Sigmoid colon (tissue), 7 donors: ENCODE measurements around the gene ACP5. TPM values are rescaled to one million over a fixed set of nuclear protein-coding genes. Genes with fewer than 3 reads are reported as not detected.

ENCODE experiments used
- DNase-seq: peaks from one replicate; pipeline ENCODE4 v3.0.0-alpha.2; 2019
- H3K27ac ChIP-seq, 4 donors: fragments of 200-600 bp; sonication (generic); one replicate each; pipeline ENCODE4 v1.5.1; 2016 to 2019; ENCODE audit warnings: mild to moderate bottlenecking in 1 of 4
- H3K27me3 ChIP-seq, 3 donors: fragments of 200-600 bp; sonication (generic); one replicate each; pipeline ENCODE4 v1.5.1; 2019; ENCODE audit warnings: mild to moderate bottlenecking in 1 of 3
- H3K36me3 ChIP-seq, 4 donors: fragments of 200-600 bp; sonication (generic); one replicate each; pipeline ENCODE4 v1.5.1; 2016 to 2019
- H3K4me1 ChIP-seq, 4 donors: fragments of 200-600 bp; sonication (generic); one replicate each; pipeline ENCODE4 v1.5.1; 2017 to 2019
- H3K4me3 ChIP-seq, 4 donors: fragments of 200-600 bp; sonication (generic); one replicate each; pipeline ENCODE4 v1.5.1; 2017 to 2019; ENCODE audit warnings: mild to moderate bottlenecking in 2 of 4, moderate library complexity in 1 of 4
- H3K9me3 ChIP-seq, 4 donors: fragments of 200-600 bp in 3 of 4; sonication (generic) in 3 of 4; one replicate each; pipeline versions ENCODE4 v1.5.1 to v1.6.1; 2013 to 2019
- CTCF ChIP-seq, 4 experiments: fragments of 450-650 bp in 3 of 4; fragments of 200-600 bp in 1 of 4; IDR thresholded peaks; one replicate each; pipeline ENCODE4 v1.5.1; 2016 to 2019; ENCODE audit warnings: antibody characterized with exemption in 4 of 4, mild to moderate bottlenecking in 3 of 4, moderate library complexity in 2 of 4
- EP300 ChIP-seq, 4 donors: sonication (generic); formaldehyde crosslinking; IDR thresholded peaks; one replicate each; pipeline ENCODE4 v1.6.1; 2017; ENCODE audit warnings: antibody characterized with exemption in 4 of 4
- POLR2A ChIP-seq, 2 donors: fragments of 450-650 bp; IDR thresholded peaks; one replicate each; pipeline ENCODE4 v1.6.1; 2016; ENCODE audit warnings: antibody characterized with exemption in 2 of 2, mild to moderate bottlenecking in 2 of 2, moderate library complexity in 2 of 2
- POLR2AphosphoS5 ChIP-seq, 4 donors: sonication (generic); formaldehyde crosslinking; IDR thresholded peaks; one replicate each; pipeline ENCODE4 v1.6.1; 2017; ENCODE audit warnings: antibody characterized with exemption in 4 of 4
- WGBS, 2 donors: extraction: QIAGEN DNeasy Blood & Tissue Kit; methylation state at CpG; one replicate each; pipeline ENCODE4 v1.1.7; 2013; 5-methylcytosine and 5-hydroxymethylcytosine counted together
- intact Hi-C: fragments of 100-400 bp; cut with DNase I; formaldehyde crosslinking; loops from one replicate; pipeline ENCODE4 v1.15.1; 2023
- polyA plus RNA-seq, 3 donors: library from polyadenylated mRNA; stranded (reverse); fragments of 200-250 nt; gene quantifications; one replicate each; pipeline ENCODE4 v1.2.3, GENCODE V29; 2013
- total RNA-seq, 4 donors: library from RNA; depleted of rRNA; stranded (reverse); fragments of >200 nt; gene quantifications; one replicate each; pipeline ENCODE4 v1.1.0, GENCODE V29; 2016
- donor health status: healthy with polysubstance abuse.
- donor health status: Bipolar disorder and iron deficiency.
- donor health status: healthy.

The ACP5 gene
- total and polyA plus RNA-seq, 7 donors: 7.6 to 266 (median 23.5) TPM

- H3K9me3 ChIP-seq: no peaks in the 10 kb centered on the region
- intact Hi-C loops: loop anchor here (10.0 kb wide), 1 partner anchor 224 kb away; the partner anchor contains the start of gene SWSAP1
- H3K36me3 ChIP-seq: no peaks in the 10 kb centered on the region
- WGBS, 2 donors: 99 to 100% methylated on average over 2 of the region's 2 CpGs
- TF ChIP-seq POLR2A (IDR thresholded peaks at IDR 0.05): no peak
- no peak for TF ChIP-seq POLR2AphosphoS5 (IDR thresholded peaks at IDR 0.05)
- TF ChIP-seq CTCF (IDR thresholded peaks at IDR 0.05): no peak
- TF ChIP-seq EP300 (IDR thresholded peaks at IDR 0.05): no peak
- no peak overlapping the region for H3K4me3 ChIP-seq
- peaks cover 0 to 26% (median 20%) of the 10 kb centered on the region in 4 donors for H3K4me1 ChIP-seq
- H3K27ac ChIP-seq: no peak overlapping the region
- no peaks in the 10 kb centered on the region for H3K27me3 ChIP-seq
- DNase-seq: peak; percentile 51
These were observed 21.3 kb upstream of the ACP5 start for GRCh38 chr19:11598746-11599145.

- Histone ChIP-seq H3K4me3 (peak overlapping the region; percentile 82 to 99 (median 95)), H3K9me3 (no peaks in the 10 kb centered on the region), H3K36me3 (no peaks in the 10 kb centered on the region), H3K27ac (peak overlapping the region; percentile 90 to 97 (median 94)), H3K27me3 (no peaks in the 10 kb centered on the region), H3K4me1 (peaks cover 0 to 26% (median 20%) of the 10 kb centered on the region in 4 donors)
- TF ChIP-seq POLR2AphosphoS5 (IDR thresholded peaks at IDR 0.05) (no peak), EP300 (IDR thresholded peaks at IDR 0.05) (no peak), POLR2A (IDR thresholded peaks at IDR 0.05) (no peak), CTCF (IDR thresholded peaks at IDR 0.05) (no peak)
- WGBS, 2 donors: 58 to 70% methylated on average over 10 of the region's 10 CpGs
- peak; percentile 62 for DNase-seq
- intact Hi-C loops: loop anchor here (10.0 kb wide), 1 partner anchor 223 kb away; the partner anchor contains the start of gene SWSAP1
These were observed 20.6 kb upstream of the ACP5 start for GRCh38 chr19:11598103-11598483.

GRCh38 chr19:11597202-11598102 is 20.0 kb upstream of the ACP5 start, which contains the start of gene ZNF627:
Gene ZNF627, plus strand, starts transcription at chr19:11597483. Its CDS starts 145 bp downstream, at chr19:11597628.
- H3K4me3 ChIP-seq: peak within 1 kb of the TSS; percentile 82 to 99 (median 95)
- no peaks in the 10 kb centered on the region for H3K36me3 ChIP-seq
- peak; percentile 100 for DNase-seq
- no peaks in the 10 kb centered on the region for H3K9me3 ChIP-seq
- peak within 1 kb of the TSS; percentile 90 to 97 (median 94) for H3K27ac ChIP-seq
- 0 to 1% methylated on average over 67 of the region's 67 CpGs for WGBS, 2 donors
- H3K4me1 ChIP-seq: peaks cover 0 to 26% (median 20%) of the 10 kb centered on the region in 4 donors
- TF ChIP-seq POLR2A (IDR thresholded peaks at IDR 0.05) (peak; percentile 97 to 98), POLR2AphosphoS5 (IDR thresholded peaks at IDR 0.05) (peak; percentile 97 to 99 (median 98)), EP300 (IDR thresholded peaks at IDR 0.05) (peak in 1 of 4 donors; percentile 55), CTCF (IDR thresholded peaks at IDR 0.05) (peak in 1 of 4 experiments; percentile 19)
- intact Hi-C loops: loop anchor here (10.0 kb wide), 1 partner anchor 223 kb away; the partner anchor contains the start of gene SWSAP1
- H3K27me3 ChIP-seq: no peaks in the 10 kb centered on the region

- Histone ChIP-seq H3K9me3 (no peaks in the 10 kb centered on the region), H3K27me3 (no peaks in the 10 kb centered on the region), H3K4me1 (peaks cover 0 to 26% (median 20%) of the 10 kb centered on the region in 4 donors), H3K27ac (peak overlapping the region in 2 of 4 donors; percentile 92 to 97), H3K4me3 (no peak overlapping the region), H3K36me3 (no peaks in the 10 kb centered on the region)
- intact Hi-C loops: loop anchor here (10.0 kb wide), 1 partner anchor 221 kb away; the partner anchor contains the start of gene SWSAP1
- DNase-seq: no peak
- TF ChIP-seq POLR2A (IDR thresholded peaks at IDR 0.05) (no peak), EP300 (IDR thresholded peaks at IDR 0.05) (no peak), POLR2AphosphoS5 (IDR thresholded peaks at IDR 0.05) (no peak), CTCF (IDR thresholded peaks at IDR 0.05) (no peak)
- WGBS, 2 donors: 93 to 94% methylated on average over 10 of the region's 10 CpGs
These were observed 18.7 kb upstream of the ACP5 start for GRCh38 chr19:11596156-11596555.
